ENCODE measurements around the gene TNKS1BP1.

The TNKS1BP1 gene

GRCh38 chr11:57260937-57261783 is 63.6 kb downstream of the TNKS1BP1 start:
- no peak for DNase-seq (ENCODE audit: low read depth in 2 of 2)

- no peak for DNase-seq (ENCODE audit: low read depth in 2 of 2)
Measured at GRCh38 chr11:57256119-57256518, 68.6 kb downstream of the TNKS1BP1 start.

- DNase-seq (ENCODE audit: low read depth in 2 of 2), result no peak
Measured at GRCh38 chr11:57255618-57256017, 69.1 kb downstream of the TNKS1BP1 start.

GRCh38 chr11:57254631-57255030 is 70.1 kb downstream of the TNKS1BP1 start:
- no peak for DNase-seq (ENCODE audit: low read depth in 2 of 2)

- DNase-seq (ENCODE audit: low read depth in 2 of 2), result no peak
Measured at GRCh38 chr11:57251491-57252104, 73.2 kb downstream of the TNKS1BP1 start.

GRCh38 chr11:57251037-57251436 is 73.7 kb downstream of the TNKS1BP1 start:
- no peak for DNase-seq (ENCODE audit: low read depth in 2 of 2)
